ENCODE measurements around the gene LIN37. TPM values are rescaled to one million over a fixed set of nuclear protein-coding genes. Genes with fewer than 3 reads are reported as not detected.

The LIN37 gene
- total and polyA plus RNA-seq, 2 of the 13 experiments (the other 11 are each of a cell fraction or from before 2014, with no cell fraction given): 6.3 to 8.7 TPM

DNA sequence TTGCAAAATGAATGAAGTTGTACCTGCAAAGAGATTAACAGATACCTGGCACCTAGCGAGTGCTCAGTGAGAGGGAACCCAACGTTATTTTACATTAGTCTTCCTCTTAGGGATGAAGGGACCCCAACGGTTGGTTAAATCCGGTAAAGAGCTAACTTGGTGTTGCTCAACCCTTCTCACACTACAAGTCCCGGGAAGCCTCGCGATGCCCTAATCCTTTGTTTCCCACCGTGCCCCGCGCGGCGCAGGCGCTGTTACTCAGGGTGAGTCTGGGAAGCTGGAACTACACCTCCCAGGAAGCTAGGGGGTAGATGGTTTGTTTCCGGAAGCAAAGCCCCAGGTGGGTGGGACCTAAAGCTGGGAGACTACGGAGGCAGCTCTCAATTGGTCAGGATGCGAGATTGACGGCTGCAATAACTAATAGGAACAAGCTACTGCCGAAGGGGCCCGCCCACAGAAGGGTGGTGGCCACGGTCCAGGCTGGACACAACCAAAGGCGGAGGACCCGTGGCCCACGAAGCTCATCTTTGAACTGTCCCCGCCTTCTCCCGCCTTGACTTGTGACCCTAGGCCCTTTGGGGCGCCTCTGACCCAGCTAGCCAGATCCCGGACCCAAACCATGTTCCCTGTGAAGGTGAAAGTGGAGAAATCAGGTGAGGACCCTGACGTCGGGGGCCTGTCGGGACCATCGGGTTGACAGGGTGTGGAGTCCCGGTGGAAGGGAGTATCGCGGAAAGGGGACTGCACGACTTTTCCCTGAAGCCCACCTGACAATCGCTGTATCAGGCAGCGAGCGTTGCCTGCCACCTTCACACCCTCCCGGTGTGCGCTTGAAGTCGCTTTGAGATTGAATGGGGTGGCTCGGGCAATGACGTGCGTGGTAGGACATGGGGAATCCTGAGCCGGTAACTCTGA lies at the start of gene LIN37 (continued):
- TF ChIP-seq, protein P1, sequence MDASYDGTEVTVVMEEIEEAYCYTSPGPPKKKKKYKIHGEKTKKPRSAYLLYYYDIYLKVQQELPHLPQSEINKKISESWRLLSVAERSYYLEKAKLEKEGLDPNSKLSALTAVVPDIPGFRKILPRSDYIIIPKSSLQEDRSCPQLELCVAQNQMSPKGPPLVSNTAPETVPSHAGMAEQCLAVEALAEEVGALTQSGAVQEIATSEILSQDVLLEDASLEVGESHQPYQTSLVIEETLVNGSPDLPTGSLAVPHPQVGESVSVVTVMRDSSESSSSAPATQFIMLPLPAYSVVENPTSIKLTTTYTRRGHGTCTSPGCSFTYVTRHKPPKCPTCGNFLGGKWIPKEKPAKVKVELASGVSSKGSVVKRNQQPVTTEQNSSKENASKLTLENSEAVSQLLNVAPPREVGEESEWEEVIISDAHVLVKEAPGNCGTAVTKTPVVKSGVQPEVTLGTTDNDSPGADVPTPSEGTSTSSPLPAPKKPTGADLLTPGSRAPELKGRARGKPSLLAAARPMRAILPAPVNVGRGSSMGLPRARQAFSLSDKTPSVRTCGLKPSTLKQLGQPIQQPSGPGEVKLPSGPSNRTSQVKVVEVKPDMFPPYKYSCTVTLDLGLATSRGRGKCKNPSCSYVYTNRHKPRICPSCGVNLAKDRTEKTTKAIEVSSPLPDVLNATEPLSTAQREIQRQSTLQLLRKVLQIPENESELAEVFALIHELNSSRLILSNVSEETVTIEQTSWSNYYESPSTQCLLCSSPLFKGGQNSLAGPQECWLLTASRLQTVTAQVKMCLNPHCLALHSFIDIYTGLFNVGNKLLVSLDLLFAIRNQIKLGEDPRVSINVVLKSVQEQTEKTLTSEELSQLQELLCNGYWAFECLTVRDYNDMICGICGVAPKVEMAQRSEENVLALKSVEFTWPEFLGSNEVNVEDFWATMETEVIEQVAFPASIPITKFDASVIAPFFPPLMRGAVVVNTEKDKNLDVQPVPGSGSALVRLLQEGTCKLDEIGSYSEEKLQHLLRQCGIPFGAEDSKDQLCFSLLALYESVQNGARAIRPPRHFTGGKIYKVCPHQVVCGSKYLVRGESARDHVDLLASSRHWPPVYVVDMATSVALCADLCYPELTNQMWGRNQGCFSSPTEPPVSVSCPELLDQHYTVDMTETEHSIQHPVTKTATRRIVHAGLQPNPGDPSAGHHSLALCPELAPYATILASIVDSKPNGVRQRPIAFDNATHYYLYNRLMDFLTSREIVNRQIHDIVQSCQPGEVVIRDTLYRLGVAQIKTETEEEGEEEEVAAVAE (CRISPR knock-in tag; IDR thresholded peaks at IDR 0.05; ENCODE audit: borderline replicate concordance): peak; percentile 31; the same call in 1 of the 2 replicates
- TF ChIP-seq TBP (CRISPR knock-in tag; IDR thresholded peaks at IDR 0.05) (no peak), REL (CRISPR knock-in tag; conservative IDR thresholded peaks at IDR 0.05) (no peak), HCFC1 (IDR thresholded peaks at IDR 0.05; ENCODE audit: low read depth, low read length) (peak; percentile 95), SYNCRIP (IDR thresholded peaks at IDR 0.05; ENCODE audit: insufficient read depth, low read depth, low read length) (no peak), GATA4 (IDR thresholded peaks at IDR 0.05; ENCODE audit: borderline replicate concordance, low read depth) (peak; percentile 36; the same call in 1 of the 2 replicates), TSC22D2 (CRISPR knock-in tag; IDR thresholded peaks at IDR 0.05; ENCODE audit: borderline replicate concordance) (no peak), ZNF232 (CRISPR knock-in tag; IDR thresholded peaks at IDR 0.05; ENCODE audit: borderline replicate concordance) (no peak), CENPT (CRISPR knock-in tag; IDR thresholded peaks at IDR 0.05; ENCODE audit: low read depth) (no peak), GTF2F1 (IDR thresholded peaks at IDR 0.05; ENCODE audit: low read length) (no peak), AGO1 (IDR thresholded peaks at IDR 0.05; ENCODE audit: low read depth, low read length, poor library complexity, severe bottlenecking) (no peak), SNRNP70 (IDR thresholded peaks at IDR 0.05; ENCODE audit: low read depth, low read length) (no peak), ARNT2 (CRISPR knock-in tag; IDR thresholded peaks at IDR 0.05; ENCODE audit: low read depth) (peak; percentile 25; the same call in 1 of the 2 replicates), ELF3 (CRISPR knock-in tag; IDR thresholded peaks at IDR 0.05) (peak; percentile 68)
- TF ChIP-seq, protein P2, sequence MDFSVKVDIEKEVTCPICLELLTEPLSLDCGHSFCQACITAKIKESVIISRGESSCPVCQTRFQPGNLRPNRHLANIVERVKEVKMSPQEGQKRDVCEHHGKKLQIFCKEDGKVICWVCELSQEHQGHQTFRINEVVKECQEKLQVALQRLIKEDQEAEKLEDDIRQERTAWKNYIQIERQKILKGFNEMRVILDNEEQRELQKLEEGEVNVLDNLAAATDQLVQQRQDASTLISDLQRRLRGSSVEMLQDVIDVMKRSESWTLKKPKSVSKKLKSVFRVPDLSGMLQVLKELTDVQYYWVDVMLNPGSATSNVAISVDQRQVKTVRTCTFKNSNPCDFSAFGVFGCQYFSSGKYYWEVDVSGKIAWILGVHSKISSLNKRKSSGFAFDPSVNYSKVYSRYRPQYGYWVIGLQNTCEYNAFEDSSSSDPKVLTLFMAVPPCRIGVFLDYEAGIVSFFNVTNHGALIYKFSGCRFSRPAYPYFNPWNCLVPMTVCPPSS (IDR thresholded peaks at IDR 0.05): no peak
- TF ChIP-seq, protein P3, sequence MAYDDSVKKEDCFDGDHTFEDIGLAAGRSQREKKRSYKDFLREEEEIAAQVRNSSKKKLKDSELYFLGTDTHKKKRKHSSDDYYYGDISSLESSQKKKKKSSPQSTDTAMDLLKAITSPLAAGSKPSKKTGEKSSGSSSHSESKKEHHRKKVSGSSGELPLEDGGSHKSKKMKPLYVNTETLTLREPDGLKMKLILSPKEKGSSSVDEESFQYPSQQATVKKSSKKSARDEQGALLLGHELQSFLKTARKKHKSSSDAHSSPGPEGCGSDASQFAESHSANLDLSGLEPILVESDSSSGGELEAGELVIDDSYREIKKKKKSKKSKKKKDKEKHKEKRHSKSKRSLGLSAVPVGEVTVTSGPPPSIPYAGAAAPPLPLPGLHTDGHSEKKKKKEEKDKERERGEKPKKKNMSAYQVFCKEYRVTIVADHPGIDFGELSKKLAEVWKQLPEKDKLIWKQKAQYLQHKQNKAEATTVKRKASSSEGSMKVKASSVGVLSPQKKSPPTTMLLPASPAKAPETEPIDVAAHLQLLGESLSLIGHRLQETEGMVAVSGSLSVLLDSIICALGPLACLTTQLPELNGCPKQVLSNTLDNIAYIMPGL (CRISPR knock-in tag; IDR thresholded peaks at IDR 0.05; ENCODE audit: borderline replicate concordance in 1 of 2, low read depth in 1 of 2): peak; percentile 40 to 52; a peak in 2 of 4 replicates
- TF ChIP-seq, protein P4, sequence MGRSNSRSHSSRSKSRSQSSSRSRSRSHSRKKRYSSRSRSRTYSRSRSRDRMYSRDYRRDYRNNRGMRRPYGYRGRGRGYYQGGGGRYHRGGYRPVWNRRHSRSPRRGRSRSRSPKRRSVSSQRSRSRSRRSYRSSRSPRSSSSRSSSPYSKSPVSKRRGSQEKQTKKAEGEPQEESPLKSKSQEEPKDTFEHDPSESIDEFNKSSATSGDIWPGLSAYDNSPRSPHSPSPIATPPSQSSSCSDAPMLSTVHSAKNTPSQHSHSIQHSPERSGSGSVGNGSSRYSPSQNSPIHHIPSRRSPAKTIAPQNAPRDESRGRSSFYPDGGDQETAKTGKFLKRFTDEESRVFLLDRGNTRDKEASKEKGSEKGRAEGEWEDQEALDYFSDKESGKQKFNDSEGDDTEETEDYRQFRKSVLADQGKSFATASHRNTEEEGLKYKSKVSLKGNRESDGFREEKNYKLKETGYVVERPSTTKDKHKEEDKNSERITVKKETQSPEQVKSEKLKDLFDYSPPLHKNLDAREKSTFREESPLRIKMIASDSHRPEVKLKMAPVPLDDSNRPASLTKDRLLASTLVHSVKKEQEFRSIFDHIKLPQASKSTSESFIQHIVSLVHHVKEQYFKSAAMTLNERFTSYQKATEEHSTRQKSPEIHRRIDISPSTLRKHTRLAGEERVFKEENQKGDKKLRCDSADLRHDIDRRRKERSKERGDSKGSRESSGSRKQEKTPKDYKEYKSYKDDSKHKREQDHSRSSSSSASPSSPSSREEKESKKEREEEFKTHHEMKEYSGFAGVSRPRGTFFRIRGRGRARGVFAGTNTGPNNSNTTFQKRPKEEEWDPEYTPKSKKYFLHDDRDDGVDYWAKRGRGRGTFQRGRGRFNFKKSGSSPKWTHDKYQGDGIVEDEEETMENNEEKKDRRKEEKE (IDR thresholded peaks at IDR 0.05): no peak
